ENCODE measurements around the gene GTF2I.
"Not testable (repeated sequence)": the region's sequence is repeated elsewhere in the genome, so short reads cannot be mapped to it uniquely, and the experiment has no call there.

GTF2I gene

DNA sequence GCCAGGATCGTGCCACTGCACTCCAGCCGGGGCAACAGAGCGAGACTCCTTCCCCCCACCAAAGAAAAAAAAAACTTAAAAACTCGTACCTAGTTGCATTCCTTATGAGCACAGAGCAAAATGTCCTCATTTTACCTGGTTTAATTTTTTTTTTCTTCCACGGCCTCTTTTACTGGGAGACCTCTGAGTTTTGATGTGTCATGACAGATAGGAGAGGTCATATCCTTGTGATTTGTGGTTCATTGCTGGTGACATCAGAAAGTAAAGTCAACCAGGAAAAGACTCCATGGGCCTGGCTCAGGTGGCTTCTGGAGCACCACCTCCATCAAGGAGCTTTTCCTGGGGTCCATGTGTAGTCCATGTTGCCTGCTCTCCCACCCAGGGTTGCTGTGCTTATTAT is 26.3 kb downstream of the GTF2I start:
- Mint-ChIP-seq H3K27me3 (ENCODE audit: low read depth) (no peaks in the 10 kb centered on the region), H3K4me1 (no peaks in the 10 kb centered on the region), H3K9me3 (no peaks in the 10 kb centered on the region), H3K27ac (no peak overlapping the region), H3K4me3 (no peak overlapping the region), H3K36me3 (ENCODE audit: low read depth) (peaks cover 67% of the 10 kb centered on the region)
- TF ChIP-seq, protein P1, sequence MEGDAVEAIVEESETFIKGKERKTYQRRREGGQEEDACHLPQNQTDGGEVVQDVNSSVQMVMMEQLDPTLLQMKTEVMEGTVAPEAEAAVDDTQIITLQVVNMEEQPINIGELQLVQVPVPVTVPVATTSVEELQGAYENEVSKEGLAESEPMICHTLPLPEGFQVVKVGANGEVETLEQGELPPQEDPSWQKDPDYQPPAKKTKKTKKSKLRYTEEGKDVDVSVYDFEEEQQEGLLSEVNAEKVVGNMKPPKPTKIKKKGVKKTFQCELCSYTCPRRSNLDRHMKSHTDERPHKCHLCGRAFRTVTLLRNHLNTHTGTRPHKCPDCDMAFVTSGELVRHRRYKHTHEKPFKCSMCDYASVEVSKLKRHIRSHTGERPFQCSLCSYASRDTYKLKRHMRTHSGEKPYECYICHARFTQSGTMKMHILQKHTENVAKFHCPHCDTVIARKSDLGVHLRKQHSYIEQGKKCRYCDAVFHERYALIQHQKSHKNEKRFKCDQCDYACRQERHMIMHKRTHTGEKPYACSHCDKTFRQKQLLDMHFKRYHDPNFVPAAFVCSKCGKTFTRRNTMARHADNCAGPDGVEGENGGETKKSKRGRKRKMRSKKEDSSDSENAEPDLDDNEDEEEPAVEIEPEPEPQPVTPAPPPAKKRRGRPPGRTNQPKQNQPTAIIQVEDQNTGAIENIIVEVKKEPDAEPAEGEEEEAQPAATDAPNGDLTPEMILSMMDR (IDR thresholded peaks at IDR 0.05; ENCODE audit: unreplicated experiment in 3 of 3), result no peak

DNA sequence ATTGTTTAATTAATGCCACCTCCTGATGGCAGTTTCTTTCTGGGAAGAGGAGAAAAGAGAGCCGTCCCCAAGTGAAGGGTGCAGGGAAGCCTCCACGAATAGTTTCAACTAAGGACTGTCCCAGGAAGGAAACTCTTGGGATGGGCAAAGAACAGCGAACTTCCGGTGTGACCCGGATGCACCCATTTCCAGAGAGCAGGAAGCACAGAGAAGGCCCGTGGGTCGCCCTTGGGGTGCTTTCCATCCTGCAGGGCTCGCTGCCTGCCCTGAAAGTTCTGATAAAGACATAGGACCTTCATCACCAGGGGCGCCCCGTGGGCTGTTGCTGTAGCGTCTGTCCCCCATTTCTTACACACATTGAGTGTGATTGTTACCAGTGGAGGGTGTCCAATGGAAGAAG is 27.0 kb downstream of the GTF2I start:
- TF ChIP-seq, protein P1 (IDR thresholded peaks at IDR 0.05; ENCODE audit: unreplicated experiment in 3 of 3), result no peak
- Mint-ChIP-seq H3K36me3 (ENCODE audit: low read depth) (peaks cover 69% of the 10 kb centered on the region), H3K9me3 (no peaks in the 10 kb centered on the region), H3K27ac (no peak overlapping the region), H3K4me3 (no peak overlapping the region), H3K27me3 (ENCODE audit: low read depth) (no peaks in the 10 kb centered on the region), H3K4me1 (no peaks in the 10 kb centered on the region)

DNA sequence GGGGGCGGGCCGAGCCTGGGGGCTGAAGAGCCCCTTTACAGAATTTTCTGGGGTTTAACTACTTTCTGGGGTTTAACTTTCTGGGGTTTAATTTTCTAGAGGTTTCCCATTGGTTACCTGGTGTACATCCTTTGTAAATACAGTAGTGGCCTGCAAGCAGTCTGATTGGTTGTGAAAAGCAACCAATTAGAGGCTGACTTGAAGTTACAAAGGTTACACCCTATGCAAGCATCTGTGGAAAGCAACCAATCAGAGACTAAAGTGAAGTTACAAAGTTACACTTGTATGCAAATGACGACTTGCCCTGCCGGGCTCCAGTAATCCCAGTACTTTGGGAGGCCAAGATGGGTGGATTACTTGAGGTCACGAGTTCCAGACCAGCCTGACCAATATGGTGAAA is 27.4 kb downstream of the GTF2I start:
- Mint-ChIP-seq H3K4me3 (no peak overlapping the region), H3K27me3 (ENCODE audit: low read depth) (no peaks in the 10 kb centered on the region), H3K36me3 (ENCODE audit: low read depth) (peaks cover 72% of the 10 kb centered on the region), H3K4me1 (no peaks in the 10 kb centered on the region), H3K9me3 (no peaks in the 10 kb centered on the region), H3K27ac (no peak overlapping the region)
- TF ChIP-seq, protein P1 (IDR thresholded peaks at IDR 0.05; ENCODE audit: unreplicated experiment in 3 of 3), result no peak

DNA sequence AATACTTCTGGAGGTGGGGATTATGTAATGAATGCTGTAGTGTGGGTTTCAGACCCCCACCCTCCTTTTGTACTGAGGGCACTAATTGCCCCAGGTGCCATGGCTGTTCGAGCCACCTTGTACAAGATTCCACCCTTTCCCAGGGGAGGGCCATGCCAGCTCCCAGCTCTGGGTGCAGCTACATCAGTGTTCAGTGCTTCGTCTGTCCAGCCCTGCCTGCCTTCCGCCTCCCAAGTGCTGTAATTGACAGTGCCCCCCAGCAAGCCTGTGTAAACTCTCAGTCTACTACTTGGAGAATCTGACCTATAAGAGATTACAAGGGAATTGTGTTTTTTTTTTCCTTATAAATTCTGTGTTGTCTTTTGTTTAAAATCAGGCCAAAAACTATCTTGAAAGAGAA is 33.0 kb downstream of the GTF2I start:
- Mint-ChIP-seq H3K4me3 (no peak overlapping the region), H3K4me1 (no peaks in the 10 kb centered on the region), H3K27ac (no peak overlapping the region), H3K9me3 (peaks cover 13% of the 10 kb centered on the region), H3K36me3 (ENCODE audit: low read depth) (peaks cover 79% of the 10 kb centered on the region), H3K27me3 (ENCODE audit: low read depth) (no peaks in the 10 kb centered on the region)
- TF ChIP-seq, protein P1 (IDR thresholded peaks at IDR 0.05; ENCODE audit: unreplicated experiment in 3 of 3), result no peak

DNA sequence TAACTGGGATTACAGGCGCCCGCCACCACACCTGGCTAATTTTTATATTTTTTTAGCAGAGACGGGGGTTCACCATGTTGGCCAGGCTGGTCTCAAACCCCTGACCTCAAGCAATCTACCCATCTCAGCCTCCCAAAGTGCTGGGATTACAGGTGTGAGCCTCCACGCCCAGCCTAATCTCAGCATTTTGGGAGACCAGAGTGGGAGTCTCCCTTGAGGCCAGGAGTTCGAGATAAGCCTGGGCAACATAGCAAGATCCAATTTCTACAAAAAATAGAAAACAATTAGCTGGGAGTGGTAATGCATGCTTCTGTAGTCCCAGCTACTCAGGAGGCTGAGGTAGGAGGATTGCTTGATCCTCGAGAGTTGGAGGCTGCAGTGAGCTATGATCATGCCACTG is 46.9 kb downstream of the GTF2I start:
- H3K4me3 Mint-ChIP-seq; H3K27ac Mint-ChIP-seq; H3K4me1 Mint-ChIP-seq; H3K9me3 Mint-ChIP-seq; H3K27me3 Mint-ChIP-seq (ENCODE audit: low read depth): not testable (repeated sequence)
- peaks cover 87% of the 10 kb centered on the region for H3K36me3 Mint-ChIP-seq (ENCODE audit: low read depth)

DNA sequence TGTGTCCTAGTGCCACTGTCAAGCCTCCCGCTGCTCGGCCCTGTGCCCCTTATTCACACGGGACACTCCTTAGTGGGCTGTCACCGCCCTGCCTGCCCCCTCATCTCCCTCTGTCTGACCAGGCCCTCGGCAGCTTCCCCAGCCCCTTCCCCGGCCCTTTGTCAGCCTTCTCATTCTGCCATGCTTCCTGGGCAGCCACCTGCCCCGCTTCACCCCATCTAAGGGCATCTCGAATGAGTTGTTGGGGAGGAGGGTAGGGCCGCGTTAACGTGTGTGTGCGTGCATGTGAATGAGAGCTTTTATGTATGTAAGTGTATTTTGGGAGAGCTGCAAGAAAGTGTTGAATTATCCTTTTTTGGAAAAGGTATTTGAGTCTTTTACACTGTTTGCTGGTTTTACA is 49.7 kb downstream of the GTF2I start:
- H3K27ac Mint-ChIP-seq, result peak overlapping the region in 1 of 3 experiments; percentile 60
- peaks cover 91% of the 10 kb centered on the region for H3K36me3 Mint-ChIP-seq (ENCODE audit: low read depth)
- TF ChIP-seq, protein P1 (IDR thresholded peaks at IDR 0.05; ENCODE audit: unreplicated experiment in 3 of 3), result no peak
- H3K4me3 Mint-ChIP-seq, result no peak overlapping the region
- no peaks in the 10 kb centered on the region for H3K4me1 Mint-ChIP-seq
- peaks cover 5% of the 10 kb centered on the region for H3K9me3 Mint-ChIP-seq
- H3K27me3 Mint-ChIP-seq (ENCODE audit: low read depth), result peaks cover 3% of the 10 kb centered on the region
